RWPE2 (cell line): ENCODE results near the gene C2CD2.

Experiments used
- ATAC-seq: fragments of 200-7000 bp; cut with Tn5 transposase; 3 replicates; pipeline ENCODE4 v1.9.1; 2021; ENCODE audit warnings: low read depth
- DNase-seq: peaks from one replicate; pipeline ENCODE4 v3.0.0-alpha.2; 2020; ENCODE audit warnings: low spot score
- H3K27ac ChIP-seq: fragments of 450-650 bp; 2 replicates; pipeline ENCODE4 v1.5.1; 2017; ENCODE audit warnings: mild to moderate bottlenecking; ENCODE audit not compliant: poor library complexity, severe bottlenecking
- H3K27me3 ChIP-seq: fragments of 250-450 bp; sonication (Bioruptor Pico); 2 replicates; pipeline ENCODE4 v1.5.1; 2021; ENCODE audit warnings: mild to moderate bottlenecking, moderate library complexity; ENCODE audit not compliant: insufficient read depth, poor library complexity, severe bottlenecking
- H3K36me3 ChIP-seq: fragments of 250-450 bp; sonication (Bioruptor Pico); 2 replicates; pipeline ENCODE4 v1.5.1; 2020; ENCODE audit warnings: low read depth, mild to moderate bottlenecking, moderate library complexity
- H3K4me1 ChIP-seq: fragments of 250-450 bp; sonication (Bioruptor Pico); 2 replicates; pipeline ENCODE4 v1.5.1; 2021; ENCODE audit warnings: mild to moderate bottlenecking, moderate library complexity; ENCODE audit not compliant: insufficient read depth, poor library complexity, severe bottlenecking
- H3K4me3 ChIP-seq: fragments of 250-450 bp; sonication (Bioruptor Pico); 2 replicates; pipeline ENCODE4 v1.5.1; 2021; ENCODE audit warnings: mild to moderate bottlenecking, moderate library complexity; ENCODE audit not compliant: severe bottlenecking
- H3K9me3 ChIP-seq: fragments of 250-450 bp; sonication (Bioruptor Pico); 2 replicates; pipeline ENCODE4 v1.5.1; 2021; ENCODE audit warnings: mild to moderate bottlenecking, moderate library complexity; ENCODE audit not compliant: severe bottlenecking
- CTCF ChIP-seq: fragments of 450-650 bp; IDR thresholded peaks from one replicate; pipeline ENCODE4 v1.5.1; 2017; ENCODE audit warnings: mild to moderate bottlenecking, moderate library complexity; ENCODE audit not compliant: poor library complexity, severe bottlenecking

C2CD2 gene

DNA sequence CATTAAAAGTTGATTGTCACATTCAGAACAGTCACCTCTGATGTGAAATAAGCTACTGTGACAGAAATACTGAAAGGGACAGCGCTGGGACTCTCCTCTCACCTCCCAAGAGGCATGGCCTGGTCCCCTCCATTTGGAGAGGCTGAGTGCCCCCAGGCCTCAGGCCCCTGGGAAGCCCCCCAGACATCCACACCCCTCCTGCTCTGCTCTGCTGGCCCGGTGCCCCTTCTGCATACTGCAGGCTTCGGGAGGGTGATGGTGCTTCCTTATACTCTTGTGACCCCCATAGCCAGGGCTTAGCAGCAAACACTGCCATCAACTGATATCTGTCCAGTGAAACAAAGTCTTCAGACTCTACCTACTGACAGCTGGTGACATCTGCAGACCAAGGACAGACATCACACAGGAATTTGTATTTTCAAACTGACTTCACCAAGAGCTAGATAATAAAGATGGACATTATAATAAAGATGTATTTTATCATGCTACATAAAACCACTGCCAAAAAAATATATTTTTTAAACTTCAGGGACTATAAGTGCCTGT, 36.9 kb downstream of the C2CD2 start:
- Histone ChIP-seq H3K4me1 (no peaks in the 10 kb centered on the region), H3K27me3 (no peaks in the 10 kb centered on the region), H3K27ac (no peak overlapping the region), H3K36me3 (peaks cover 29% of the 10 kb centered on the region), H3K4me3 (no peak overlapping the region), H3K9me3 (no peaks in the 10 kb centered on the region)
- ATAC-seq (no peak), DNase-seq (no peak)
- peak; percentile 5 for TF ChIP-seq CTCF

GRCh38 chr21:41914965-41915364, 38.9 kb downstream of the C2CD2 start:
- peaks cover 41% of the 10 kb centered on the region for H3K36me3 ChIP-seq
- DNase-seq (no peak), ATAC-seq (no peak)
- no peaks in the 10 kb centered on the region for H3K27me3 ChIP-seq
- no peak overlapping the region for H3K27ac ChIP-seq
- H3K4me1 ChIP-seq: no peaks in the 10 kb centered on the region
- H3K9me3 ChIP-seq: no peaks in the 10 kb centered on the region
- no peak for TF ChIP-seq CTCF
- no peak overlapping the region for H3K4me3 ChIP-seq

DNA sequence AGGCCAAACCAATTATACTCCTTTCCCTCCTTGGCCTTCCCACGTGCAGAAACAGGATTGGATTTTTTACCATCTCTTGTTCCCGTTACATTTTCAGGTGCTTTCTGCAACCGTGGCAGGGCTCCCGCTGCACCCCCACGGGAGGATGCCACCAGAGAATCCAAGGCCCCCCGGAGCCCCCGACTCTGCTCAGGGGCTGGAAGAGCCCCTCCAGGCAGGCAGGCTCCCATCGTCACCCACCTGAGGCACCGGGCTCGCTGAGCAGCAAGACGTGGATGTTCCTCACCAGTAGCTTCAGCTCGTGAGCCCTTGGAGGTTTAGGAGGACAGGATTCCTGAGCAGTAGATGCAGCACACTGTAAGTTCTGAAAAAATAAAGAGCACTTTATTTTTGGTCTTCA, 39.5 kb downstream of the C2CD2 start:
- no peaks in the 10 kb centered on the region for H3K27me3 ChIP-seq
- peaks cover 41% of the 10 kb centered on the region for H3K36me3 ChIP-seq
- no peaks in the 10 kb centered on the region for H3K9me3 ChIP-seq
- ATAC-seq (no peak), DNase-seq (no peak)
- H3K4me1 ChIP-seq: no peaks in the 10 kb centered on the region
- no peak overlapping the region for H3K4me3 ChIP-seq
- TF ChIP-seq CTCF: no peak
- H3K27ac ChIP-seq: no peak overlapping the region

DNA sequence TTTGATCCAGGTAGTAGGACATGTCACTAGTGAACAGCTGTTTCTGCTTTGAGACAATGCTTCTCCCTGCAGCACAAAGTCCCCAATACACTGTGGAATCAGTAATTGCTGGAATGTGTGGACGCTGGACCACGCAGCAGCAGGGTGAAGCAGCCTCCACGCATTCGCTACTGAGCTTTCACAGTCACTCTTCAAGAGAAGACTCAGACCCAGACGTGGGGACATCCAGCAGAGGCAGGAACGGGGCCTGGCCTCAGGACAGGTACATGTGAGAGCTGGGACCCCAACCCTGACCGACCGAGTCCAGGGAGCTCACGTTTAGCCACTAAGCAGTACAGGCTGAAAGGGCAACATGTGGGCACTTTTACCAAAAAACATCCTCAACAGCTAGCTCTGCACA, 40.6 kb downstream of the C2CD2 start:
- ATAC-seq (no peak), DNase-seq (no peak)
- Histone ChIP-seq H3K36me3 (peaks cover 48% of the 10 kb centered on the region), H3K4me3 (no peak overlapping the region), H3K27me3 (no peaks in the 10 kb centered on the region), H3K4me1 (no peaks in the 10 kb centered on the region), H3K27ac (no peak overlapping the region), H3K9me3 (no peaks in the 10 kb centered on the region)
- no peak for TF ChIP-seq CTCF

GRCh38 chr21:41908829-41909228, 45.0 kb downstream of the C2CD2 start:
- Histone ChIP-seq H3K4me3 (no peak overlapping the region), H3K9me3 (no peaks in the 10 kb centered on the region), H3K27ac (no peak overlapping the region), H3K4me1 (no peaks in the 10 kb centered on the region), H3K36me3 (peaks cover 21% of the 10 kb centered on the region), H3K27me3 (no peaks in the 10 kb centered on the region)
- no peak for ATAC-seq
- DNase-seq: no peak
- no peak for TF ChIP-seq CTCF
